GM21619 (cell line): Measurements from ENCODE around the gene ABHD16A.

Source experiments
- ATAC-seq: cut with Tn5 transposase; IDR thresholded peaks from one replicate; pipeline ENCODE4 v1.9.1; 2021; ENCODE audit not compliant: unreplicated experiment

Gene ABHD16A

GRCh38 chr6:31702819-31703716, at the start of gene ABHD16A:
ABHD16A (minus strand) TSS chr6:31703324; CDS start chr6:31703281, 43 bp downstream.
- peak; percentile 70 for ATAC-seq

GRCh38 chr6:31752739-31753319, 49.7 kb upstream of the ABHD16A start:
- ATAC-seq: no peak

- ATAC-seq: no peak
These were observed 47.4 kb upstream of the ABHD16A start for GRCh38 chr6:31750411-31751022.

GRCh38 chr6:31749301-31750036, 46.3 kb upstream of the ABHD16A start:
- ATAC-seq: no peak

GRCh38 chr6:31744422-31744821, 41.3 kb upstream of the ABHD16A start:
- ATAC-seq: no peak

- ATAC-seq: no peak
These were observed 39.8 kb upstream of the ABHD16A start for GRCh38 chr6:31742894-31743293.

- ATAC-seq: no peak
These were observed 38.7 kb upstream of the ABHD16A start for GRCh38 chr6:31741815-31742214.

GRCh38 chr6:31740397-31741223, 37.5 kb upstream of the ABHD16A start:
- ATAC-seq: peak; percentile 2

GRCh38 chr6:31739639-31740396, 36.7 kb upstream of the ABHD16A start, which contains the start of gene MSH5:
MSH5 (plus strand) TSS chr6:31740005; CDS start chr6:31740467, 462 bp downstream.
- peak; percentile 56 for ATAC-seq

- ATAC-seq: no peak
These were observed 35.2 kb upstream of the ABHD16A start for GRCh38 chr6:31737991-31738979.

- no peak for ATAC-seq
These were observed 34.3 kb upstream of the ABHD16A start for GRCh38 chr6:31737315-31737990.

GRCh38 chr6:31736768-31737314, 33.7 kb upstream of the ABHD16A start:
- no peak for ATAC-seq

GRCh38 chr6:31736021-31736767, 33.1 kb upstream of the ABHD16A start, which contains the start of gene CLIC1:
CLIC1 (minus strand) TSS chr6:31736530; CDS start chr6:31736300, 230 bp downstream.
- no peak for ATAC-seq

GRCh38 chr6:31734821-31735406, 31.8 kb upstream of the ABHD16A start:
- peak; percentile 27 for ATAC-seq

GRCh38 chr6:31734247-31734820, 31.2 kb upstream of the ABHD16A start:
- ATAC-seq: no peak

- ATAC-seq: no peak
These were observed 30.6 kb upstream of the ABHD16A start for GRCh38 chr6:31733734-31734133.
